Small intestine (tissue), 7 donors: ENCODE measurements around the gene CACNA1I. TPM values are rescaled to one million over a fixed set of nuclear protein-coding genes. Genes with fewer than 3 reads are reported as not detected.

Experiments used
- DNase-seq, 2 donors: peaks; one replicate each; pipeline versions ENCODE4 v3.0.0 to v3.0.0-alpha.2; 2013
- FAIRE-seq: peaks from 2 replicates; lab custom pipeline; 2012; peaks lifted over from hg19 to GRCh38; lab: Jason Lieb, UNC
- H3K27ac ChIP-seq, 3 donors: one replicate each; pipeline ENCODE4 v1.5.1; 2013; ENCODE audit warnings: low read length in 2 of 3, mild to moderate bottlenecking in 2 of 3, control low read depth in 1 of 3, inconsistent platforms in 1 of 3, low read depth in 1 of 3, moderate library complexity in 1 of 3
- H3K27me3 ChIP-seq, 3 donors: one replicate each; pipeline ENCODE4 v1.6.1; 2013; ENCODE audit warnings: low read length in 3 of 3, inconsistent platforms in 1 of 3; ENCODE audit not compliant: control insufficient read depth in 3 of 3, insufficient read depth in 3 of 3
- H3K36me3 ChIP-seq, 3 donors: one replicate each; pipeline ENCODE4 v1.6.1; 2013; ENCODE audit warnings: low read length in 3 of 3, inconsistent platforms in 1 of 3, low read depth in 1 of 3, mild to moderate bottlenecking in 1 of 3, moderate library complexity in 1 of 3; ENCODE audit not compliant: control insufficient read depth in 3 of 3, insufficient read depth in 2 of 3
- H3K4me1 ChIP-seq, 3 donors: one replicate each; pipeline ENCODE4 v1.6.1; 2013; ENCODE audit warnings: low read length in 2 of 3, inconsistent platforms in 1 of 3, low read depth in 1 of 3, mild to moderate bottlenecking in 1 of 3, moderate library complexity in 1 of 3; ENCODE audit not compliant: control insufficient read depth in 3 of 3, insufficient read depth in 2 of 3
- H3K4me3 ChIP-seq, 3 donors: one replicate each; pipeline ENCODE4 v1.5.1; 2013; ENCODE audit warnings: low read length in 3 of 3, control low read depth in 1 of 3, inconsistent platforms in 1 of 3, low read depth in 1 of 3, mild to moderate bottlenecking in 1 of 3, moderate library complexity in 1 of 3
- H3K9me3 ChIP-seq, 2 donors: one replicate each; pipeline ENCODE4 v1.6.1; 2013; ENCODE audit warnings: low read depth in 1 of 2, low read length in 1 of 2; ENCODE audit not compliant: control insufficient read depth in 2 of 2, insufficient read depth in 1 of 2
- WGBS, 3 donors: extraction: QIAGEN DNeasy Blood & Tissue Kit; methylation state at CpG; one replicate each; pipeline ENCODE4 v1.1.7; 2013; 5-methylcytosine and 5-hydroxymethylcytosine counted together
- polyA plus RNA-seq, 4 donors: library from polyadenylated mRNA; stranded (reverse) in 3 of 4; unstranded in 1 of 4; fragments of 200-250 nt in 3 of 4; fragments of 120-200 nt in 1 of 4; gene quantifications; one replicate each; pipeline versions ENCODE4 v1.2.1 to v1.2.3, GENCODE V29; 2013
- donor health status: healthy with polysubstance abuse.
- donor health status: control.
- donor health status: control.
- donor health status: Bipolar disorder and iron deficiency.
- donor health status: healthy.

CACNA1I gene
- polyA plus RNA-seq, 4 donors, result under 0.01 to 0.25 (median 0.18) TPM; not detected in 1

- Histone ChIP-seq H3K4me3 (no peak overlapping the region), H3K9me3 (peaks cover 0 to 5% of the 10 kb centered on the region in 2 donors), H3K27ac (no peak overlapping the region), H3K27me3 (peaks cover 0 to 25% (median 2%) of the 10 kb centered on the region in 3 donors), H3K4me1 (no peaks in the 10 kb centered on the region), H3K36me3 (no peaks in the 10 kb centered on the region)
- DNase-seq, result no peak
- 70 to 77% (median 72%) methylated on average over 16 of the region's 16 CpGs for whole genome bisulfite sequencing, 3 donors
- FAIRE-seq, result no peak
These were observed 82.6 kb downstream of the CACNA1I start for GRCh38 chr22:39652990-39653786.

GRCh38 chr22:39653787-39654077 lies 83.2 kb downstream of the CACNA1I start:
- Histone ChIP-seq H3K4me1 (no peaks in the 10 kb centered on the region), H3K36me3 (no peaks in the 10 kb centered on the region), H3K27ac (no peak overlapping the region), H3K27me3 (peaks cover 0 to 25% (median 2%) of the 10 kb centered on the region in 3 donors), H3K4me3 (no peak overlapping the region), H3K9me3 (peaks cover 0 to 5% of the 10 kb centered on the region in 2 donors)
- 74 to 87% (median 85%) methylated on average over 3 of the region's 3 CpGs for WGBS, 3 donors
- no peak for DNase-seq
- FAIRE-seq, result no peak

GRCh38 chr22:39654131-39654926 lies 83.8 kb downstream of the CACNA1I start:
- DNase-seq (no peak), FAIRE-seq (no peak)
- H3K4me3 ChIP-seq, result no peak overlapping the region
- H3K27ac ChIP-seq, result no peak overlapping the region
- no peaks in the 10 kb centered on the region for H3K36me3 ChIP-seq
- 89 to 94% (median 92%) methylated on average over 10 of the region's 10 CpGs for WGBS, 3 donors
- H3K4me1 ChIP-seq, result no peaks in the 10 kb centered on the region
- H3K27me3 ChIP-seq, result peaks cover 0 to 28% (median 2%) of the 10 kb centered on the region in 3 donors
- H3K9me3 ChIP-seq, result peaks cover 0 to 5% of the 10 kb centered on the region in 2 donors

GRCh38 chr22:39655004-39655579 lies 84.5 kb downstream of the CACNA1I start:
- Histone ChIP-seq H3K4me1 (no peaks in the 10 kb centered on the region), H3K9me3 (peaks cover 0 to 5% of the 10 kb centered on the region in 2 donors), H3K4me3 (no peak overlapping the region), H3K27ac (no peak overlapping the region), H3K27me3 (peaks cover 0 to 36% (median 2%) of the 10 kb centered on the region in 3 donors), H3K36me3 (no peaks in the 10 kb centered on the region)
- 31 to 54% (median 49%) methylated on average over 8 of the region's 8 CpGs for WGBS, 3 donors
- FAIRE-seq (no peak), DNase-seq (no peak)

- DNase-seq (no peak), FAIRE-seq (no peak)
- Histone ChIP-seq H3K27ac (no peak overlapping the region), H3K9me3 (peaks cover 0 to 5% of the 10 kb centered on the region in 2 donors), H3K4me1 (no peaks in the 10 kb centered on the region), H3K36me3 (no peaks in the 10 kb centered on the region), H3K4me3 (no peak overlapping the region), H3K27me3 (peaks cover 0 to 42% (median 6%) of the 10 kb centered on the region in 3 donors)
- WGBS, 3 donors, result 46 to 51% (median 49%) methylated on average over 15 of the region's 15 CpGs
These were observed 85.3 kb downstream of the CACNA1I start for GRCh38 chr22:39655831-39656230.

GRCh38 chr22:39656495-39657490 lies 86.2 kb downstream of the CACNA1I start:
- peaks cover 0 to under 1% of the 10 kb centered on the region in 2 donors for H3K9me3 ChIP-seq
- peaks cover 0 to 52% (median 8%) of the 10 kb centered on the region in 3 donors for H3K27me3 ChIP-seq
- peaks cover 0 to 2% (median 0%) of the 10 kb centered on the region in 3 donors for H3K4me1 ChIP-seq
- H3K4me3 ChIP-seq, result no peak overlapping the region
- 49 to 56% (median 53%) methylated on average over 17 of the region's 17 CpGs for WGBS, 3 donors
- H3K36me3 ChIP-seq, result no peaks in the 10 kb centered on the region
- FAIRE-seq (no peak), DNase-seq (no peak)
- H3K27ac ChIP-seq, result no peak overlapping the region

- H3K4me3 ChIP-seq, result no peak overlapping the region
- WGBS, 3 donors, result 38 to 53% (median 46%) methylated on average over 10 of the region's 10 CpGs
- H3K9me3 ChIP-seq, result no peaks in the 10 kb centered on the region
- H3K4me1 ChIP-seq, result peaks cover 0 to 3% (median 0%) of the 10 kb centered on the region in 3 donors
- peaks cover 0 to 66% (median 12%) of the 10 kb centered on the region in 3 donors for H3K27me3 ChIP-seq
- no peak overlapping the region for H3K27ac ChIP-seq
- FAIRE-seq (no peak), DNase-seq (peak in 1 of 2 donors; percentile 25)
- no peaks in the 10 kb centered on the region for H3K36me3 ChIP-seq
These were observed 87.8 kb downstream of the CACNA1I start for GRCh38 chr22:39658367-39658766.
